NCI-H1694 (cell line): ENCODE results near the gene KRT81.
A peak's percentile ranks its signal among the peaks of the same experiment; 100 is the strongest.
"Not testable (repeated sequence)": the region's sequence is repeated elsewhere in the genome, so short reads cannot be mapped to it uniquely, and the experiment has no call there.

Source experiments
- DNase-seq: peaks from one replicate; lab custom pipeline; 2025; lab: John Stamatoyannopoulos, UW

The KRT81 gene

GRCh38 chr12:52296572-52297215 lies 5.4 kb upstream of the KRT81 start:
- no peak for DNase-seq

GRCh38 chr12:52295663-52296062 lies 4.3 kb upstream of the KRT81 start:
- DNase-seq: no peak

GRCh38 chr12:52294803-52295202 lies 3.5 kb upstream of the KRT81 start:
- DNase-seq: no peak

- DNase-seq: no peak
Measured at GRCh38 chr12:52293926-52294325, 2.6 kb upstream of the KRT81 start.

GRCh38 chr12:52290483-52291134 lies 725 bp downstream of the KRT81 start:
- DNase-seq: not testable (repeated sequence)

GRCh38 chr12:52287816-52288805 lies 3.2 kb downstream of the KRT81 start:
- DNase-seq: not testable (repeated sequence)

GRCh38 chr12:52286857-52287785 lies 4.2 kb downstream of the KRT81 start:
- DNase-seq: not testable (repeated sequence)

GRCh38 chr12:52285851-52286530 lies 5.3 kb downstream of the KRT81 start:
- no peak for DNase-seq

GRCh38 chr12:52285172-52285745 lies 6.1 kb downstream of the KRT81 start:
- no peak for DNase-seq

GRCh38 chr12:52284562-52285171 lies 6.7 kb downstream of the KRT81 start:
- no peak for DNase-seq

- DNase-seq: no peak
Measured at GRCh38 chr12:52280796-52281560, 10.4 kb downstream of the KRT81 start.

GRCh38 chr12:52280319-52280795 lies 11.0 kb downstream of the KRT81 start:
- no peak for DNase-seq

- DNase-seq: no peak
Measured at GRCh38 chr12:52279422-52280318, 11.7 kb downstream of the KRT81 start.

- peak; percentile 23 for DNase-seq
Measured at GRCh38 chr12:52278575-52279421, 12.5 kb downstream of the KRT81 start.

GRCh38 chr12:52277486-52278245 lies 13.7 kb downstream of the KRT81 start:
- no peak for DNase-seq

- DNase-seq: no peak
Measured at GRCh38 chr12:52275686-52276085, 15.6 kb downstream of the KRT81 start.
